ENCODE results near the gene CCL27. TPM values are rescaled to one million over a fixed set of nuclear protein-coding genes. Genes with fewer than 3 reads are reported as not detected.

Gene CCL27, protein sequence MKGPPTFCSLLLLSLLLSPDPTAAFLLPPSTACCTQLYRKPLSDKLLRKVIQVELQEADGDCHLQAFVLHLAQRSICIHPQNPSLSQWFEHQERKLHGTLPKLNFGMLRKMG
- 0.27 to 0.39 TPM (median 0.34 TPM) in 4 of 5 replicates, not detected in the other for total RNA-seq (2022; extraction: Qiagen RNA extraction; ENCODE audit: low read depth)

DNA sequence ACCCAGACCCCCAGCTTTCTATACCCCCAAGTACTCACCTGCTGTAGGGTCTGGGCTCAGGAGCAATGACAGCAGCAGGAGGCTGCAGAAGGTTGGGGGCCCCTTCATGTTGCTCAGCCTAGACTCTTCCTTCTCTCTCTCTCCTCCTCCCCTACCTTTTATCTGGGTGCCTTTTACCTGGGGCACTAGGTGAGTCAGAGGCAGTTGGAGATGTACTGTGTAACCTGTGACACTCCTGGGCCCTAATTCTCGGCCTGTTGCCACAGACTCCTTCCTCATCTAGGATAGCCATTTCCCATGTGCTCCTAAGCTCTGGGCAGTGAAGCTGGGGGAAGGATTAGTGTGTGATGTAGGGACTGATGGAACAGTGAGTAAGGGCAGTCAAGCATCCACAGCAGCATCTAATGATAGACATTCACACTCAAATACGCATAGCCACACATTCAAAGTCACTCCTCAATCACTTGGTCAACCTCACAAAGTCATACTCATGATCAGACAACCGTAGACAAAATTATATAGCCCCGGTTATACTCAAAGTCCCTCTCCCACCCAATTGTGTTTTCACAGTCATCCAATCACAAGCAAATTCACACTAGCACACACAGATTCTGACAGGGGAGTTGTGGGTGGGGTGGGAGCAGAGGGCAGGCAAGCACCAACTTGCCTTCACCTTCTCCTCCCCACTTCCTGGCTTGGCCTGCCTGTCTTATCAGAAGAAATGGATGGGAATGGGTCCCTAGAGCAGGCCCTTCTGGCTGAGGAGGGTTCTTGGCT lies at the start of gene CCL27:
TSS of gene CCL27 (minus strand) at position 132 of the 777 bp plus-strand sequence. CDS start at position 108, 24 bp downstream.

DNA sequence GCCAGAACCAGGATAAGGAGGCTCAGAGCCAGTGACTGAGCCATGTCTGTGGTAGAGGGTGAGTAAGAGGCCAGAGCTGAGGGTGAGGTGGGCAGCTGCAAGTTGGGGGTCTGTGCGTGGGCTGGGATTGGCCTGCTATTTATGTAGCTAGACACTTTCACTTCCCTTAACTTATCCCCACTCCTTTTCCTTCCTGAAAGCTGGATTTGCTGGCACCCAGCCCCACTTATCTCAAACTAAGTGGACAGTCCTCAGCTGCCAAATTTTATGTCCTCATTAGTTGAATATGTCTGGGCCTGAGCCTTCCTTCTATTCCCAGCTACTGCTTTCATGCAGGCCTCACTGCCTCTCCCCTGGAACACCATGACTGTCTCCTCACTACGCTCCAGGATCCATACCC lies 47.6 kb upstream of the CCL27 start, which contains the start of gene CCL21:
TSS of gene CCL21 (minus strand) at position 114 of the 400 bp plus-strand sequence. CDS start at position 44, 70 bp downstream.

DNA sequence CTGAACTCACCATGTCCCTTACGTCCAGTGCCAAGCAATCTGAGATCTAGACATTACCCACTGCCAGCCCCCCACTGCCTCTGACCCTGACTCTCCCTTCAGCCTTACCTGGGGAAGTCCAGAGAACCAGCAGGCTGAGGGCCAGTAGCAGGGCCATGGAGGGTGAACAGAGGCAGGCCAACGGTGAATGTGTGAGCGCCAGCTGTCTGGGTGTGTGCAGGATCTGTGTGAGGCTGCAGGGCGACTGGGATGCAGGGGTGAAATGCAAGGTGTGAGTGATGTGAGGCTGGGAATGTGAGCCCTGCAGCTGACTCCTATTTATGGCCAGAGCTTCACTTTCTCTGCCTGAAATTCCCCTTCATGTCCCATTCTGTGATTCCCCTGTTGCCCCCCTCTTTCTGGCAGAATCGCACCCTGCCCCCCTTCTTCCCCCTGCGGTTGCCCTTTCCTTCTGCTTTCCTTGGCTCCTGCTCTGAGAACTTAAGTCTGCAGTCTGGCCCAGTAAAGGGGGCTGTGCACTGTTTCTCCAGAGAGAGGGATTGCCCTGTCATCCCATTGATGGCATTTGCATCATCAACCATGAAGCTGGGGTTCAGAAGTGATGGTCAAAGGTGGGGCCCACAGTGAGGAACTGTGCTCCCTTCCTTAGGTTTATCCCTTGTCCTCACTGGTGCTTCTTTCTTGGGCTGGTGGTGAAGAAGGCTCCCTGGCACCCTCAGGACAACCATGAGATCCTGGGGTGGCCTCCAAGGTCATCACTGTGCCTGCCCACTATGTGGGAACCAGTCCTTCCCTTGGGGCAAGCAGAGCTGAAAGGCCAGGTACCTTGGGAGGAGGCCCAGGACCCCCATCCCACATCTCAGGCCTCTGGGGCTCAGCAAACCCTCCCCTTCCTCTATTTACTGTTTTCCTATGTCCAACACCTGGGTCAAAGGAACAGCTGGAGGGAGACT lies 28.8 kb upstream of the CCL27 start, which contains the start of gene CCL19:
TSS of gene CCL19 (minus strand) at position 294 of the 953 bp plus-strand sequence. CDS start at position 157, 137 bp downstream.

DNA sequence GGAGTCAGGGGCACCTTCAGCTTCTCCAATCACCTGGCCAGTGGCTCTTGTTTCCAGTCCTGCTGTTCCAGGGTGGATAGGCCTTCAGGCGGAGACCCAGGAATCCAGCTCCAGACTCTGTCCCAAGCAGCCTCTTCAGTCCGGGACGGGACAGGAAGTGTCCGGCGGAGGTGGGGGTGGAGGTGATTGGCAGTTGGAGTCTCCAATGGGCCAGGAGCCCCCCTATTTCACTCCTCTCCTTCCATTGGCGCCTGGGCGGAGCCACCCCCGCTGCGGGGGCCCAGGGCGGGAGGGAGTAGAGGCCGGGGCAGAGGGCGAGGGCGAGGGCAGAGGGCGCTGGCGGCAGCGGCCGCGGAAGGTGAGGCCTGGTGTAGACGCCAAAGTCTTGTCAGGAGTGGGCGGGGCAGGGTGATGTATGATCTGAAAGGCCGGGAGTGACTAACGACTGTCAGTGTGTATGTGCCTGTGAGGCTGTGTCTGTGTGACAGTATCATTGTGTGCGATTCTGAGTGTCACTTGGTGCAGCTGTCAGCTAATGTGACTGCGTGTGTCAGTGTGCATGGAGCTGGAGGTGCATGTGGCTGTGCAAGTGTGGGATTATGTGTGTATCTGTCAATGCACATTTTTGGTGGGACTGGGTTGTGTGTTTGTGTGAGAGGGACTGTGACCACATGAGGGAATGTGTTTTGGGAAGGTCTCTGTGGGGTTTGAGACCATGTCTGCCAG lies 10.4 kb downstream of the CCL27 start, which contains the start of gene IL11RA:
TSS of gene IL11RA (plus strand) at position 310 of the 726 bp plus-strand sequence. CDS start 3,033 bp downstream, outside the sequence.

DNA sequence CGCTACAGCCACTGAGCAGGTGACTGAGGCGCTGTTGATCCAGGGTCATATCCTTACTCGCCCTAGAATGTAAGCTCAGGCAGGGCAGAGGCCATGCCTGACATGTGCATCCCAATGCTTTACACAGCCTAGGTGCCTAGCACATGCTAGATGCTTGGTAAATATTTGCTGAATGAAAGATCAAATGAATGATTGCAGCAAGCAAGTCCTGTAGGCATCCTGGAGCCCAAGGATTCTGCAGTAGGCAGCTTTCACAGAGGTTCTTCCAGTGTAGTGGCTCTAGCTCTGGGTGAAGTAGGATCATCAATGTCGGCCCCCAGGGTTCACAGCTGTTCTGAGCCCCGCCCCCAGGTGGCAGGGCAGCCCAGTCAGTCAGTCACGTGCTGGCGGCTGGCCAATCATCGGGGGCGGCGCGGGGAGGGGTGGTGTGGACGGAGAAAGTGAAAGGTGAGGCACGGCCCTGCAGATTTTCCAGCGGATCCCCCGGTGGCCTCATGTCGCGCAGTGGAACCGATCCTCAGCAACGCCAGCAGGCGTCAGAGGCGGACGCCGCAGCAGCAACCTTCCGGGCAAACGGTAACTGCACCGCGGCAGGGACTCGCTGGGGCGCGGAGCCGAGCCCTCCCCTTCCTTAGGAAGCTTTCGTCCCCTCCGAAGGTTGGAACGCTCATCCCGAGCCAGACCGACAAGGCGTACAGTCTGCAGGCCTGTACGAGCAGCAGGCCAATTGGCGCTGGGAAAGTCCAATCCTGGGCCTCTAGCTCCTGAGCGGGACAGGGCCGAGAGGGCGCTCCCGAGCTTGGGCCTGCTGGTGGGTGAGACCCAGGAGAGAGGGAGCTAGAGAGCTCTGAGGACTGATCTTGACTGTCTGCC lies 16.0 kb downstream of the CCL27 start, which contains the start of gene GALT:
TSS of gene GALT (plus strand) at position 465 of the 873 bp plus-strand sequence. CDS start at position 495, 30 bp downstream.

DNA sequence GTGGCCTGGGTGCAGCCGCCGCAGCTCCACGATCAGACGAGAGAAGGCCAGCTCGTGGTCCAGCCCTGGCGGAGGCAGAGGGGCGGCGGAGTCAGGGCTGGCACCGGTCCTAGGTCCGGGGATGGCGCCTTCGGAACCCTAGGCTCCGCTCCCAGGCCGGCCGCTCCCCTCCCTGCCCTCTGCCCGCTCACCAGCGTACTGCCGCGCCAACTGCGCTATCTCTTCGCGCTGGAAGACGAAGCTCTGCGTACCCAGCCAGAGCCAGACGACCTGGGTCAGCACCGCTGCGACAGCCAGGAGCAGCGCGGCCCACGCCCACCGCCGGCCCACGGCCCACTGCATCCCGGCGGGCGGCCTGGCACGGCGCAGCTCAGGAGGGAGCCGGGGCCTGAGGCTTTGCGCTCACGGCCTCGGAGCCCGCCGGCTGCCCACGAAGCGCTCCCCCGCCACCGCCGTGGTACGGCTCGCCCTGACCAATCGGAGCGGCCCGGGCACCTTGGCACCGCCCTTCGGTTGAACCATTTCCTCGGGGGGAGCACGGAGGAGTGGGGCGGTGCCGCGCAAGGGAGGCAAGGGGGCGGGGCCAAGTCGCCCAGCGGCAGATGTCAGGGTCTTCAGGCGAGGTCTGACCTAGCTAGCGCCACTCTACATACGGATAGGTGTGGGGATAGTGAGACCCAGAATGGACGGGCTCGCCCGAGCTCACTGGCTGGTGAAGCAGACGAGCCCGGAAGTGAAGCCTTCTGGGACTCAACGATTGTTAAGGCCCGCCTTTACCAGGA lies 24.9 kb downstream of the CCL27 start, which contains the start of gene SIGMAR1:
TSS of gene SIGMAR1 (minus strand) at position 432 of the 782 bp plus-strand sequence. CDS start at position 342, 90 bp downstream.

DNA sequence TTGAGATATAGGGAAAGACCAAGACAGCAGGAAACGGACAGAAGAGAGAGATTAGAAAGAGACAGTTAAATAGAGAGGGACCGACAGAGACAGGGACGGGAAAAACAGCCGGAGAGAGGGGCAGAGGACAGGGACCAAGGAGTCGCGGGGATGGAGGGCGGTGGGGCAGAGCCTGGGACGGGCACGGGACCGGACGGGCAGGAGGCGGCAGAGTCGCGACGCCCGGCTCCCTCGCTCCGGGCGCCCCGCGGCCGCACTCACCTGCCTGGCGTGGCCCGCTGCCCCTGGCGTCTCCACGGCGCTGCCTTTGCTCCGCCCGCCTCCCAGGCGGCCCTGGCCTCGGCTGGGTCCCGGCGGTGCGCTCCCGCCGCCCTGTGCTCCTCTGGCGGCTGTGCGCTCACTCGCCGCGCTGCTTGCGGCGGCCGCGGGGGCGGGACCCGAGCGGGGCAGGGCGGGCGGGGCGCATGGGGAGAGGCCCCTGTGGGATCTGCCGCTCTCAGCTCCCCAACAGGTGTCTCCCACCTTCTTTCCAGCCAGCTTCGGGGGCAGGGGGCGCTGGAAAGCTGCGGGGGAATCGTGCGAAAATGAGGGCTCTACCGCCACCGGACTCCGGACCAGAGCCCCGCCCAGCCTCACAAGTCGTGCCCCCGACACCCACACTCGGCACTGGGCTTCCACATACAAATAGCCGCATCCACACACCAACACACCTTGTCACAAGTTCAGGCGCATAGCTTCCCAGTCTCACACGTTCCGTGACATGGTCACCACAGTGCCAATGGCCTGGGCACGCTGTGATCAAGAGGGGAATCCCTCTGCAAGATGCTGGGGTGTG lies 33.6 kb downstream of the CCL27 start, which contains the start of gene ARID3C:
TSS of gene ARID3C (minus strand) at position 411 of the 835 bp plus-strand sequence. CDS start 1,052 bp downstream, outside the sequence.

DNA sequence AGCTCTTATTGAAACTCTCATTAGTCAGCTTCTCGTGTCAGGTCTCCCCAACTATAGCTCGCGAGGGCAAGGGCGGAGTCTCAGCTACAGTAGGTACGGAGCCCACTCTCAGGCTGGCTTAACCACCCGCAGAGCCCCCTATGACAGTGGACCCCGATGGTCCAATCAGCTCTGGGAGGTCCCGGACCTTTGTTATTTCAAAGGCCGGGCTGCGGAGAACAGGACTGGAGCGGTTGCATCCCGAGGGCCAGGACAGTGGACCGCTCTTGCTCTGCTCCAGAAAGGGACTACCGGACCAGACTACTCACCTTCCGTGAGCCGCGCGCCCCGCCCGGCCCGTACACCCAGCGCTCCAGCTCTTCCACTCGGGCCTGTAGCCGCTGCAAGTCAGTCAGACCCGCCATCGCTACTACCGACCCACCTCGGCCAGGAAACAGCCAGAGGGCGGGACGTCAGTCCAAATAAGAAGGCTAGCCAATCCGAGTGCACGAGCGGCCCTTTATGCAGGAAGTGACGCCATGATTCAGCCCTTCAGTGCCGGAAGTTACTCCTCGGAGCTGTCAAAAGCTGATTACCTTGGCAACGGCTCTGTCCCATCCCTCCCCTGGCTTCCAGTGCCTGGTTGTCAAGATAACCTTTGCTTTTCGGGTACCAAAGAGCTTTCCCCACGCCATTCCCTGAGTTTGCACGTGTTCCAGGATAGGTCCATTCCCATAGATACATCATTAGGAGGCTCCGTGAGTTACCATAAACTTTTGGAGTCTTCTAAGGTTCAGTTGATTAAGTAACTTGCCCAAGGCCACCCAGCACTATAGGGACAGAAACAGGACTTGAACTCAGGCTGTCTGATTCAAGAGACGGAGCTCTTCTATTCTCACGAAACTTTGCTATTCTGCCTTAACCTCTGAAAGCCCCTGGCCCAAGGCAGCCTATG lies 42.1 kb downstream of the CCL27 start, which contains the start of gene DCTN3:
TSS of gene DCTN3 (minus strand) at position 435 of the 934 bp plus-strand sequence. CDS start at position 404, 31 bp downstream.

Other genes with a start within 250 kb of the CCL27 start
- gene FAM219A, start 204.1 kb downstream of the CCL27 start, total RNA-seq (2022; extraction: Qiagen RNA extraction; ENCODE audit: low read depth): 16.2 to 19.2 TPM (median 16.6 TPM) in 5 replicates
- gene DNAI1, start 203.9 kb downstream of the CCL27 start, total RNA-seq (2022; extraction: Qiagen RNA extraction; ENCODE audit: low read depth): 0.07 TPM in 1 of 5 replicates, not detected in the others
- gene ENHO, start 139.7 kb downstream of the CCL27 start, total RNA-seq (2022; extraction: Qiagen RNA extraction; ENCODE audit: low read depth): 1.2 to 2.7 TPM (median 1.9 TPM) in 5 replicates
- gene CNTFR, start 72.9 kb downstream of the CCL27 start, total RNA-seq (2022; extraction: Qiagen RNA extraction; ENCODE audit: low read depth): 0.07 to 0.20 TPM (median 0.13 TPM) in 4 of 5 replicates, not detected in the other
- gene RPP25L, start 50.6 kb downstream of the CCL27 start, total RNA-seq (2022; extraction: Qiagen RNA extraction; ENCODE audit: low read depth): 40.7 to 50.0 TPM (median 45.1 TPM) in 5 replicates
- gene DCTN3, start 42.2 kb downstream of the CCL27 start, total RNA-seq (2022; extraction: Qiagen RNA extraction; ENCODE audit: low read depth): 97.5 to 107 TPM (median 104 TPM) in 5 replicates
- gene ARID3C, start 33.6 kb downstream of the CCL27 start, total RNA-seq (2022; extraction: Qiagen RNA extraction; ENCODE audit: low read depth): 0.10 to 0.28 TPM (median 0.22 TPM) in 5 replicates
- 164 to 209 TPM (median 186 TPM) in 5 replicates for gene SIGMAR1, start 24.9 kb downstream of the CCL27 start, total RNA-seq (2022; extraction: Qiagen RNA extraction; ENCODE audit: low read depth)
- gene GALT, start 16.0 kb downstream of the CCL27 start, total RNA-seq (2022; extraction: Qiagen RNA extraction; ENCODE audit: low read depth): 13.9 to 19.7 TPM (median 19.1 TPM) in 5 replicates
- 5.6 to 7.6 TPM (median 6.1 TPM) in 5 replicates for gene IL11RA, start 10.5 kb downstream of the CCL27 start, total RNA-seq (2022; extraction: Qiagen RNA extraction; ENCODE audit: low read depth)
- gene CCL19, start 28.6 kb upstream of the CCL27 start, total RNA-seq (2022; extraction: Qiagen RNA extraction; ENCODE audit: low read depth): not detected in 5 replicates
- not detected in 5 replicates for gene CCL21, start 47.5 kb upstream of the CCL27 start, total RNA-seq (2022; extraction: Qiagen RNA extraction; ENCODE audit: low read depth)